Measurements from ENCODE around the gene PLA2G12A.

The PLA2G12A gene

DNA sequence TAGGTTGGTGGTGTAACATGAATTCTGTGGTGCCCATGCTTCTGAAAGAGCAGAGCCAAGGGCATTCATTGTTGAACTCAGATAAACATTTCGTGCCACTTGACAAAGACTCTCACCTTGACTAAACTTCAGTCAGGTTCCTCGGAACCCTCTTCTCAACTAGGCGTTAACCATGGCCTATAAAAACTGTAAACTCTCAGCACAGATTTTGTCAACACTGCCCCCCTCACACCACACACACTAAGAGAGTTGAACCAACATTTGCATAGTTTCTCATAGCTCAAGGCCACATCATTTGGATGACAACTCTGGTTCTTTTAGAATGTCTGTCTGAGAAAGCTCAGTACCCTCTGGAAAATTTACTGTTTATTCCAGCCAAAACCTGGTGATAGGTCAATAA is 54.7 kb downstream of the PLA2G12A start:
- TF ChIP-seq, protein P1, sequence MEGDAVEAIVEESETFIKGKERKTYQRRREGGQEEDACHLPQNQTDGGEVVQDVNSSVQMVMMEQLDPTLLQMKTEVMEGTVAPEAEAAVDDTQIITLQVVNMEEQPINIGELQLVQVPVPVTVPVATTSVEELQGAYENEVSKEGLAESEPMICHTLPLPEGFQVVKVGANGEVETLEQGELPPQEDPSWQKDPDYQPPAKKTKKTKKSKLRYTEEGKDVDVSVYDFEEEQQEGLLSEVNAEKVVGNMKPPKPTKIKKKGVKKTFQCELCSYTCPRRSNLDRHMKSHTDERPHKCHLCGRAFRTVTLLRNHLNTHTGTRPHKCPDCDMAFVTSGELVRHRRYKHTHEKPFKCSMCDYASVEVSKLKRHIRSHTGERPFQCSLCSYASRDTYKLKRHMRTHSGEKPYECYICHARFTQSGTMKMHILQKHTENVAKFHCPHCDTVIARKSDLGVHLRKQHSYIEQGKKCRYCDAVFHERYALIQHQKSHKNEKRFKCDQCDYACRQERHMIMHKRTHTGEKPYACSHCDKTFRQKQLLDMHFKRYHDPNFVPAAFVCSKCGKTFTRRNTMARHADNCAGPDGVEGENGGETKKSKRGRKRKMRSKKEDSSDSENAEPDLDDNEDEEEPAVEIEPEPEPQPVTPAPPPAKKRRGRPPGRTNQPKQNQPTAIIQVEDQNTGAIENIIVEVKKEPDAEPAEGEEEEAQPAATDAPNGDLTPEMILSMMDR (IDR thresholded peaks at IDR 0.05): no peak
- Histone ChIP-seq H3K9ac (no peak overlapping the region), H3K27me3 (ENCODE audit: control insufficient read depth, insufficient read depth, low read length) (no peaks in the 10 kb centered on the region), H3K36me3 (ENCODE audit: control insufficient read depth, insufficient read depth, low read length) (no peaks in the 10 kb centered on the region), H3K27ac (no peak overlapping the region), H2AFZ (no peak overlapping the region), H3K4me2 (ENCODE audit: low read length) (no peak overlapping the region), H3K79me2 (no peaks in the 10 kb centered on the region), H3K9me3 (ENCODE audit: control insufficient read depth, low read length) (no peaks in the 10 kb centered on the region), H3K4me3 (ENCODE audit: low read depth, low read length) (no peak overlapping the region), H3K4me1 (no peaks in the 10 kb centered on the region)

DNA sequence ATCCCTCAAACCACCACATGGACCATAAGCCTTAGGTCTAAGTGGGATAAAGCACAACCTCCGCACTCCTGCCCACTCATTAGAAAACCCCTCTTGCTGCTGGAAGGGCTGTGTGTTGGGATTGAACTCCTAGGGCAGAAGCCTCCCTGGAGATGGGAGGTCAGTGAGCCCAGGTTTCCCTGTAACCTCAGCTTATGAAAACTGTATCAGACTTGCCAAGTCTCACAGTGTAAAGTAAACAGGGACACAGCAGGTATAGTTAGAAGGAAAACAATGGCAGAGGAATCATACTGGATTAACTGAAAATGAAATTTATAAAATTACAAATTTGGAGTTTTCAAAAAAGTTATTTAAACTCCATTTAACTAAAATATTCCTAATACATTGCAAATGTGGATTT is 56.6 kb downstream of the PLA2G12A start:
- H2AFZ ChIP-seq: no peak overlapping the region
- H3K4me3 ChIP-seq (ENCODE audit: low read depth, low read length): no peak overlapping the region
- H3K9ac ChIP-seq: no peak overlapping the region
- H3K79me2 ChIP-seq: no peaks in the 10 kb centered on the region
- H3K4me2 ChIP-seq (ENCODE audit: low read length): no peak overlapping the region
- no peaks in the 10 kb centered on the region for H3K9me3 ChIP-seq (ENCODE audit: control insufficient read depth, low read length)
- no peaks in the 10 kb centered on the region for H3K36me3 ChIP-seq (ENCODE audit: control insufficient read depth, insufficient read depth, low read length)
- H3K27me3 ChIP-seq (ENCODE audit: control insufficient read depth, insufficient read depth, low read length): no peaks in the 10 kb centered on the region
- TF ChIP-seq, protein P1 (IDR thresholded peaks at IDR 0.05): no peak
- H3K4me1 ChIP-seq: no peaks in the 10 kb centered on the region
- no peak overlapping the region for H3K27ac ChIP-seq

DNA sequence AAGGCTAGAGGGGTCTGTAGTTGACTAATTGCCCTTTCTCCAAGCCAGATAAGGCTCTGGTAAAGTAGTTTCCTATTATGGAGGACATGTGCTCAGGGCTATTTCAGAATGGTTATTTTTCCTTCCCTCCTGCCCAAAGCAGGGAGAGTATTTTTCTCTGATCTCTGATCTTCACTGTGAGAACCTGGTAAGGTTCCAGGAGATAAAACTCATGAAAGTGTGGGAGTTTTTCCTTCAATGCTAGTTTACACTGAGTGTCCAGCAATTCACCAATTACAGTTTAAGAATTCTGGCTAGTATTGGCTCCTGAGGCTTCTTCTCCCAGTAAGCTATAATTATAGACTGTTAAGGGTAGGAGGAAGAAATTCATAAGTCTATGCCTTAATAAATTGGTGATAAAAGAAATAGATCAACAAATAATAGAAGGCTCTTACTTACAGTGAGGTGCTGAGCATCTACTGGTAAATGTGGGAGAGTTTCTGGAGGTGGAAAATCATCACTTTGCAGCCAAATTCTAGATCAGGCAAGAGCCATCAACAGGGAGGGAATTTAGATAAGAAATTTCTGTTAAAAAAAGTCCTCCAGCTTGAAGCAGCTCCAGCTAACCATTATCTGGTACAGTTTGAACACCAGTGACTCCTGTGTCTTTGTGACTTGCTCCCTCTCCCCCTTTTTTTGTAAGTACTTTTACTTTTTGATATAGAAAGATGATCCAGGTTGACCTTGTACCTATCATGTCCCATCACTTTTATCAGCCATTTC is 57.5 kb downstream of the PLA2G12A start:
- no peak overlapping the region for H3K9ac ChIP-seq
- no peak overlapping the region for H2AFZ ChIP-seq
- H3K27me3 ChIP-seq (ENCODE audit: control insufficient read depth, insufficient read depth, low read length): no peaks in the 10 kb centered on the region
- H3K9me3 ChIP-seq (ENCODE audit: control insufficient read depth, low read length): no peaks in the 10 kb centered on the region
- H3K4me1 ChIP-seq: no peaks in the 10 kb centered on the region
- no peaks in the 10 kb centered on the region for H3K36me3 ChIP-seq (ENCODE audit: control insufficient read depth, insufficient read depth, low read length)
- TF ChIP-seq, protein P1 (IDR thresholded peaks at IDR 0.05): no peak
- H3K4me3 ChIP-seq (ENCODE audit: low read depth, low read length): no peak overlapping the region
- no peaks in the 10 kb centered on the region for H3K79me2 ChIP-seq
- H3K4me2 ChIP-seq (ENCODE audit: low read length): no peak overlapping the region
- no peak overlapping the region for H3K27ac ChIP-seq

DNA sequence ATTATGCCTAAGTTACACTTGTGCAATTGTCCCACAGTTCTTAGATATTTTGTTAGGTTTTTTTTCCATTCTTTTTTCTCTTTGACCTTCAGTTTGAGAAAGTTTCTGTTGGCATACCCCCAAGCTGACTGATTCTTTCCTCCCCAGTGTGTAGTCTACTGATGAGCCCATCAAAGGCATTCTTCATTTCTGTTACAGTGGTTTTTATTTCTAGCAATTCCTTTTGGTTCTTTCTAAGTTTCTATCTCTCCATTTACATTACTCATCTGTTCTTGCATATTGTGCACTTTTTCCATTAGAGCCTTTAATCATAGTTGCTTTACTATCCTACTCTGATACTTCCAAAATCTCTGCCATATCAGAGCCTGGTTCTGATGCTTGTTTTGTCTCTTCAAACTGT is 58.5 kb downstream of the PLA2G12A start:
- H2AFZ ChIP-seq: no peak overlapping the region
- no peak overlapping the region for H3K4me2 ChIP-seq (ENCODE audit: low read length)
- H3K27me3 ChIP-seq (ENCODE audit: control insufficient read depth, insufficient read depth, low read length): no peaks in the 10 kb centered on the region
- TF ChIP-seq, protein P1 (IDR thresholded peaks at IDR 0.05): no peak
- H3K36me3 ChIP-seq (ENCODE audit: control insufficient read depth, insufficient read depth, low read length): no peaks in the 10 kb centered on the region
- H3K79me2 ChIP-seq: no peaks in the 10 kb centered on the region
- H3K27ac ChIP-seq: no peak overlapping the region
- no peak overlapping the region for H3K4me3 ChIP-seq (ENCODE audit: low read depth, low read length)
- H3K9ac ChIP-seq: no peak overlapping the region
- H3K9me3 ChIP-seq (ENCODE audit: control insufficient read depth, low read length): no peaks in the 10 kb centered on the region
- H3K4me1 ChIP-seq: no peaks in the 10 kb centered on the region

Data from parathyroid adenoma (tissue), 2 donors.